ENCODE measurements around the gene TNRC6A.

- TF ChIP-seq POLR2A (IDR thresholded peaks at IDR 0.05; ENCODE audit: low read depth, low read length) (no peak), TAF1 (IDR thresholded peaks at IDR 0.05; ENCODE audit: borderline replicate concordance, low read depth, low read length) (no peak), POLR2AphosphoS5 (IDR thresholded peaks at IDR 0.05; ENCODE audit: low read depth, low read length) (no peak)
Measured at GRCh38 chr16:24700549-24701392, 28.7 kb upstream of the TNRC6A start.
